ENCODE results near the gene RPL10. TPM values are rescaled to one million over a fixed set of nuclear protein-coding genes. Genes with fewer than 3 reads are reported as not detected.

The RPL10 gene
- total RNA-seq, 1 donor from 2014 or later: 2,853 TPM

GRCh38 chrX:154445776-154446175, 47.6 kb downstream of the RPL10 start:
- H3K9me3 Mint-ChIP-seq: no peaks in the 10 kb centered on the region
- no peak for DNase-seq (ENCODE audit: low read depth, low spot score)
- H3K4me1 Mint-ChIP-seq: peaks cover 6% of the 10 kb centered on the region
- H3K27me3 Mint-ChIP-seq (ENCODE audit: low read depth): no peaks in the 10 kb centered on the region
- TF ChIP-seq CTCF (conservative IDR thresholded peaks at IDR 0.05): no peak
- peak overlapping the region; percentile 65 for H3K4me3 Mint-ChIP-seq
- no peak overlapping the region for H3K27ac Mint-ChIP-seq (ENCODE audit: unreplicated experiment)
- H3K36me3 Mint-ChIP-seq (ENCODE audit: low read depth): no peaks in the 10 kb centered on the region

- no peaks in the 10 kb centered on the region for H3K9me3 Mint-ChIP-seq
- no peak for DNase-seq (ENCODE audit: low read depth, low spot score)
- no peaks in the 10 kb centered on the region for H3K27me3 Mint-ChIP-seq (ENCODE audit: low read depth)
- peak overlapping the region; percentile 27 for H3K4me3 Mint-ChIP-seq
- H3K4me1 Mint-ChIP-seq: peaks cover 6% of the 10 kb centered on the region
- no peak for TF ChIP-seq CTCF (conservative IDR thresholded peaks at IDR 0.05)
- no peak overlapping the region for H3K27ac Mint-ChIP-seq (ENCODE audit: unreplicated experiment)
- no peaks in the 10 kb centered on the region for H3K36me3 Mint-ChIP-seq (ENCODE audit: low read depth)
Measured at GRCh38 chrX:154446430-154446829, 48.3 kb downstream of the RPL10 start.

- Mint-ChIP-seq H3K27me3 (ENCODE audit: low read depth) (no peaks in the 10 kb centered on the region), H3K27ac (ENCODE audit: unreplicated experiment) (no peak overlapping the region), H3K36me3 (ENCODE audit: low read depth) (no peaks in the 10 kb centered on the region), H3K4me3 (no peak overlapping the region), H3K4me1 (peaks cover 1% of the 10 kb centered on the region), H3K9me3 (no peaks in the 10 kb centered on the region)
- no peak for DNase-seq (ENCODE audit: low read depth, low spot score)
- no peak for TF ChIP-seq CTCF (conservative IDR thresholded peaks at IDR 0.05)
Measured at GRCh38 chrX:154448484-154448883, 50.3 kb downstream of the RPL10 start.

GRCh38 chrX:154449618-154450017, 51.4 kb downstream of the RPL10 start:
- no peak for TF ChIP-seq CTCF (conservative IDR thresholded peaks at IDR 0.05)
- no peaks in the 10 kb centered on the region for H3K27me3 Mint-ChIP-seq (ENCODE audit: low read depth)
- H3K9me3 Mint-ChIP-seq: no peaks in the 10 kb centered on the region
- H3K27ac Mint-ChIP-seq (ENCODE audit: unreplicated experiment): no peak overlapping the region
- H3K4me3 Mint-ChIP-seq: no peak overlapping the region
- no peaks in the 10 kb centered on the region for H3K4me1 Mint-ChIP-seq
- no peak for DNase-seq (ENCODE audit: low read depth, low spot score)
- H3K36me3 Mint-ChIP-seq (ENCODE audit: low read depth): peaks cover 4% of the 10 kb centered on the region

- Mint-ChIP-seq H3K4me3 (no peak overlapping the region), H3K36me3 (ENCODE audit: low read depth) (peaks cover 6% of the 10 kb centered on the region), H3K27me3 (ENCODE audit: low read depth) (no peaks in the 10 kb centered on the region)
Measured at GRCh38 chrX:154450312-154450711, 52.1 kb downstream of the RPL10 start.

More at GRCh38 chrX:154450312-154450711, 52.1 kb downstream of the RPL10 start:
- Mint-ChIP-seq H3K9me3 (no peaks in the 10 kb centered on the region), H3K4me1 (no peaks in the 10 kb centered on the region), H3K27ac (ENCODE audit: unreplicated experiment) (no peak overlapping the region)
- DNase-seq (ENCODE audit: low read depth, low spot score): no peak
- no peak for TF ChIP-seq CTCF (conservative IDR thresholded peaks at IDR 0.05)

Small RNA genes within 50 kb of the gene (microRNA-seq; reads per million reads assigned to microRNA genes)
- 11.8 reads per million, percentile 23 among the genes with 10 or more reads in this experiment for gene MIR6858

Other genes with a start within 250 kb of the RPL10 start
- gene OPN1MW, start 215.8 kb upstream of the RPL10 start, total RNA-seq: not detected in 2 replicates
- gene OPN1MW2, start 178.6 kb upstream of the RPL10 start, total RNA-seq: not detected in 2 replicates
- gene OPN1MW3, start 140.8 kb upstream of the RPL10 start, total RNA-seq: not detected in 2 replicates
- not detected in 2 replicates for gene TEX28, start 103.3 kb upstream of the RPL10 start, total RNA-seq
- gene TKTL1, start 102.6 kb upstream of the RPL10 start, total RNA-seq: 0.91 and 1.1 TPM in 2 replicates
- 786 and 809 TPM in 2 replicates for gene FLNA, start 23.7 kb upstream of the RPL10 start, total RNA-seq
- gene EMD, start 19.1 kb upstream of the RPL10 start, total RNA-seq: 54.3 and 56.8 TPM in 2 replicates
- gene DNASE1L1, start 10.9 kb downstream of the RPL10 start, total RNA-seq: 9.3 and 11.5 TPM in 2 replicates
- 45.7 and 47.1 TPM in 2 replicates for gene TAFAZZIN, start 13.2 kb downstream of the RPL10 start, total RNA-seq
- gene ATP6AP1, start 30.3 kb downstream of the RPL10 start, total RNA-seq: 78.2 and 79.8 TPM in 2 replicates
- 206 and 210 TPM in 2 replicates for gene GDI1, start 38.8 kb downstream of the RPL10 start, total RNA-seq
- gene FAM50A, start 45.8 kb downstream of the RPL10 start, total RNA-seq: 68.8 and 69.0 TPM in 2 replicates
- 74.1 and 75.1 TPM in 2 replicates for gene PLXNA3, start 59.9 kb downstream of the RPL10 start, total RNA-seq
- gene LAGE3, start 80.9 kb downstream of the RPL10 start, total RNA-seq: 20.7 and 22.6 TPM in 2 replicates
- 39.2 and 39.5 TPM in 2 replicates for gene UBL4A, start 88.2 kb downstream of the RPL10 start, total RNA-seq
- 7.8 TPM in 2 replicates for gene SLC10A3, start 92.3 kb downstream of the RPL10 start, total RNA-seq
- 25.8 and 29.9 TPM in 2 replicates for gene FAM3A, start 117.9 kb downstream of the RPL10 start, total RNA-seq
- gene G6PD, start 148.5 kb downstream of the RPL10 start, total RNA-seq: 84.4 and 93.9 TPM in 2 replicates
- gene IKBKG, start 149.2 kb downstream of the RPL10 start, total RNA-seq: 20.3 and 21.3 TPM in 2 replicates
- not detected in 2 replicates for gene CTAG1A, start 186.8 kb downstream of the RPL10 start, total RNA-seq
- gene CTAG1B, start 220.9 kb downstream of the RPL10 start, total RNA-seq: not detected in 2 replicates

Data from neural crest cell (in vitro differentiated cells).